HG03460 (cell line): Measurements from ENCODE around the gene SYAP1.
A peak's percentile ranks its signal among the peaks of the same experiment; 100 is the strongest.
"Not testable (repeated sequence)": the region's sequence is repeated elsewhere in the genome, so short reads cannot be mapped to it uniquely, and the experiment has no call there.

Source experiments
- ATAC-seq: cut with Tn5 transposase; IDR thresholded peaks from one replicate; pipeline ENCODE4 v1.9.1; 2021; ENCODE audit not compliant: unreplicated experiment

The SYAP1 gene

GRCh38 chrX:16719334-16720084, at the start of gene SYAP1:
SYAP1 (plus strand) TSS chrX:16719612; CDS start chrX:16719725, 113 bp downstream.
- ATAC-seq: peak; percentile 98

- no peak for ATAC-seq
Observed at GRCh38 chrX:16671005-16671404, 48.4 kb upstream of the SYAP1 start.

- ATAC-seq: no peak
Observed at GRCh38 chrX:16678689-16679088, 40.7 kb upstream of the SYAP1 start.

GRCh38 chrX:16683007-16683664, 36.3 kb upstream of the SYAP1 start:
- ATAC-seq: no peak

GRCh38 chrX:16687514-16687913, 31.9 kb upstream of the SYAP1 start:
- ATAC-seq: no peak

GRCh38 chrX:16695079-16695676, 24.2 kb upstream of the SYAP1 start:
- ATAC-seq: no peak

GRCh38 chrX:16696956-16697355, 22.5 kb upstream of the SYAP1 start:
- ATAC-seq: no peak

GRCh38 chrX:16699389-16699788, 20.0 kb upstream of the SYAP1 start:
- no peak for ATAC-seq

GRCh38 chrX:16700734-16701133, 18.7 kb upstream of the SYAP1 start:
- no peak for ATAC-seq

- no peak for ATAC-seq
Observed at GRCh38 chrX:16702700-16703599, 16.5 kb upstream of the SYAP1 start.

- ATAC-seq: no peak
Observed at GRCh38 chrX:16705370-16705769, 14.0 kb upstream of the SYAP1 start.

GRCh38 chrX:16708016-16708415, 11.4 kb upstream of the SYAP1 start:
- no peak for ATAC-seq

- ATAC-seq: no peak
Observed at GRCh38 chrX:16711219-16711811, 8.1 kb upstream of the SYAP1 start.

GRCh38 chrX:16711893-16712547, 7.4 kb upstream of the SYAP1 start:
- ATAC-seq: peak; percentile 27

- peak; percentile 88 for ATAC-seq
Observed at GRCh38 chrX:16712548-16713155, 6.8 kb upstream of the SYAP1 start, which contains the start of gene CTPS2. CTPS2 (minus strand) TSS chrX:16712669; CDS start chrX:16702902, 9,767 bp downstream.

GRCh38 chrX:16714504-16714903, 4.9 kb upstream of the SYAP1 start:
- no peak for ATAC-seq

GRCh38 chrX:16715638-16716037, 3.8 kb upstream of the SYAP1 start:
- ATAC-seq: not testable (repeated sequence)

- not testable (repeated sequence) for ATAC-seq
Observed at GRCh38 chrX:16716451-16716850, 3.0 kb upstream of the SYAP1 start.

GRCh38 chrX:16718824-16719333, 533 bp upstream of the SYAP1 start:
- peak; percentile 31 for ATAC-seq
